GM12892 (cell line): ENCODE measurements around the gene HNRNPDL.

Experiments used
- POLR2A ChIP-seq: IDR thresholded peaks from 2 replicates; pipeline ENCODE4 v1.6.1; 2011; ENCODE audit warnings: low read depth, low read length, control low read depth
- POLR2AphosphoS5 ChIP-seq: IDR thresholded peaks from 2 replicates; pipeline ENCODE4 v1.6.1; 2011; ENCODE audit warnings: low read depth, low read length, control low read depth

DNA sequence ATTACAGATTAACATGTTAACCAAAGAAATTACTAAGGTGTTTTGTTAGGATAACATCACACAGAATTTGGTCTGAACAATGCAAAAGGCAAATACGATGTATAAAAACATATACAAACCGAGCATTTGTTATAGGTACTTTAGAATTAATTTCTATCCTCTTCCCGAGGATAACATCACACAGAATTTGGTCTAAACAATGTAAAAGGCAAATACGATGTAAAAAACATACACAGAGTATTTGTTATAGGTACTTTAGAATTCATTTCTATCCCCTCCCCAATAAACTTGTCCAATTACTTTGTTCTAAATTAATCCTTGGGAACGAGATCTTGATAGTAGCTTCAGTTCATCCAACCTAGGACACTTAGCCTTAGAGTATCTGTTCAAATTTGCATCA is 7.6 kb downstream of the HNRNPDL start:
- TF ChIP-seq POLR2AphosphoS5 (no peak), POLR2A (no peak; the same call in 1 of the 2 replicates)
